Limb (tissue), 2 donors: ENCODE results near the gene SLC36A3.
"Not testable (repeated sequence)": the region's sequence is repeated elsewhere in the genome, so short reads cannot be mapped to it uniquely, and the experiment has no call there.

ENCODE experiments used
- DNase-seq, 2 donors: peaks; one replicate each; pipeline ENCODE4 v3.0.0-alpha.2; 2016; ENCODE audit errors: extremely low spot score in 2 of 2

Gene SLC36A3

GRCh38 chr5:151239237-151239861 is 64.2 kb downstream of the SLC36A3 start:
- peak; percentile 79 to 82 for DNase-seq

DNA sequence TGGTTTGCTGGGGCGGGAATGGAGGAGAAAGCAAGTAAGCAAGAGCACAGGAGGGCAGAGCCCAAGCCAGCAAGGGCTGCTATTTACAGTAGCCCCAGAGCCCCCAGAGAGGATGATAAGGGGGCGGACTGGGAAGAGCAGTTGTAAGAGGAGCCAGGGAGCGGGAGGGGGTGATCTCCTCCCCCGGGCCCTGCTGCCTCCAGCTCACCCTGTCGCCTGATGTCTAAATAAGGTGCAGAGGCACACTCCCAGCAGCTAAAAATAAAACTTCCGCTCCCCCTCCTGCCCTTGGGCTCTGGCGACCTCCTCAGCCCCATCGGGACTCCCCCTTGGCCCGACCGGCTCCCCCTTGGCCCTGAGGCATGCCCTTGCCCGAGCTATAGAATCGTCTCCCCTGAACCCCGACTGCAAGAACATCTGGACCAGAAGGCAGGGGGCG is 65.2 kb downstream of the SLC36A3 start:
- peak; percentile 8 to 34 for DNase-seq

- no peak for DNase-seq
Observed at GRCh38 chr5:151237685-151238084, 65.9 kb downstream of the SLC36A3 start.

- no peak for DNase-seq
Observed at GRCh38 chr5:151236888-151237287, 66.7 kb downstream of the SLC36A3 start.

DNA sequence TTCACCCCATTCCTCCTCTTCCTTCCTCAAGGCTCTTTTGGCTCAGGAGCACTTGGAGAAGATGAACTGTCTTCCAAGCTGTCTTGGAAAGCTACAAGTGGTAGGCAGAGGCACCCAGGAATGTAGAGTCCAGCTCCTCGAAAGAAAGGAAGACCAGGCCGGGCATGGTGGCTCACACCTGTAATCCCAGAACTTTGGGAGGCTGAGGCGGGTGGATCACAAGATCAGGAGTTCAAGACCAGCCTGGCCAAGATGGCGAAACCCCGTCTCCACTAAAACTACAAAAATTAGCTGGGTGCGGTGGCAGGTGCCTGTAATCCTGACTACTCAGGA is 68.4 kb downstream of the SLC36A3 start:
- DNase-seq, result not testable (repeated sequence)

- peak; percentile 8 to 38 for DNase-seq
Observed at GRCh38 chr5:151234476-151235238, 68.9 kb downstream of the SLC36A3 start.

DNA sequence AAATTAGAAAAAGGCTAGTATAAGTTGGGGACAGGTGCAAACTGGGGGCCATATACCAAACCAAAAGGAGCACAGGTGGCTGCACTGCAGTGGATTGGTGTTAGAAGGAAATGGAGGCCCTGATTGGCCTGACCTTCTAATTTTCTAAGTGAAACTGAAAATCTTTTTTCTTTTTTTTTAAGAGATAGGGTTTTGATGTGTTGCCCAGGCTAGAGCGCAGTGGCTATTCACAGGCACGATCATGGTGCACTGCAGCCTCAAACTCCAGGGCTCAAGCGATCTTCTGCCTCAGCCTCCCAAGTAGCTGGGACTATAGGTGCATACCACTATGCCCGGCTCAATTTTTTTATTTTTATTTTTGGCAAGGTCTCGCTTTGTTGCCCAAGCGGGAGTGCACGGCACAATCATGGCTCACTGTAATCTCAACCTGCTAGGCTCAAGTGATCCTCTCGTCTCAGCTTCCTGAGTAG is 69.9 kb downstream of the SLC36A3 start:
- DNase-seq, result no peak

DNA sequence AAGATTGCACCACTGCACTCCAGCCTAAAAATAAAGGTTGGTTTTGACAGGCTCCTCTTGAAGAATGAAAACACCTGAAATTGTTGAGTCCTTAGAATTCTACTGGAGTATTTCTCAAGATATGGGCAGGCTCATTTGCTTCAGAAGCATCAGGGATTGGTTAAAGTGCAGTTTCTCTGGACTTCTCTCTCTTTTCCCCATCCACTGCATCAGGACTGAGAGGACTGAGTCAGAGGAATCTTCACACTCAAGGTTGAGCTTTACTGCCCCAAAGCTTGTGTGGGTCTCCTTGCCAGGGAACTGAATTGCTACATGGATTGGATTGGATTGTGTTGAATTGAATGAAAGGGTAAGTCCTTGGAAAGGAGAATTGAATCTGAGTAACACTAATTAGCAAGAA is 72.2 kb downstream of the SLC36A3 start:
- no peak for DNase-seq

DNA sequence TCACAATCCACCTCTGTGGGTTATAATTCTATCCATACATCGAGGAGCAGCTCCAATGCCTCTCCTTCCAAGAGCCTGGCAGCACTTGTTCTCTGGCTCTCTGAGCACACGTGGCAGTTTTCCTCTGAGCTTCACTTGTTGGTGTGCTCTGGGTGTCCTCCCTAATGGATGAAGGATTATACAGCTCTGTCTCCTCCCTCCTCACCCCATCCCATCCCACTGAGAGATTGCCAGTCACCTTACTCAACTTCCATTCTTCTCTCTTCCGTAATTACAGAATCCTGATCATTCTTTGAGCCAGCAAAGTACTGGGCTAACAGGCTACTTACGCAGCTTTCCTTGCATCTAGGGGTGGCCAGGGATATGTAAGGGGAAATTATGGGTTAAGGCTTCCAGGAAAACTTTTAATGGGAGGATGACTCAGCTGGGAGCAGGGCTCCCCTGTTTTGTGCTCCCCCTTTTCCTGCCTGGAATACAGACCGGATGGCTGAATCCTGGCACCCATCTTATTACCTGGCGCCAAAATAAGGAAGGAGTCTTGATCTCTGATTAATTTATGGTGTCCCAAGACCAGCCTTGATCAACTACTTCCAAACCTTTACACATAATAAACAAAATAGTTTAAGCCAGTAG is 73.4 kb downstream of the SLC36A3 start:
- DNase-seq, result no peak

DNA sequence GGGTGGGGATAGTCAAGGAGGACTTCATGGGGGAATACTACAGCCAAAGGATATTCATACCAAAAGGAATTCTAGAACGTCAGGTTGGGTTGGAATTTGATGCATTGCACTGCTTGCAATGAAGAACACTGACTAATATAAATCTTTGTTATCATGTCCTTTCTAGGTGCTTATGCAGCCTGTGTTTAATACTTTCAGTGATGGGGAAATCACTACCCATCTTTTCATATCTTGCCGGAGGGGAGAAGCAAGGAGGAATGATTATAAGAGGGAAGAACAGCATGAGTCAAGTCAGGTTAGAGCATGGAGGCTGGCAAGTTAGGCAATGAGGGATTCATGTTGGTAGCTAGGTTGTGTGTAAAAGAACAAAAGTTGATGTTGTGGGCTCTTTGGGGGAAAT is 74.6 kb downstream of the SLC36A3 start:
- DNase-seq, result no peak

DNA sequence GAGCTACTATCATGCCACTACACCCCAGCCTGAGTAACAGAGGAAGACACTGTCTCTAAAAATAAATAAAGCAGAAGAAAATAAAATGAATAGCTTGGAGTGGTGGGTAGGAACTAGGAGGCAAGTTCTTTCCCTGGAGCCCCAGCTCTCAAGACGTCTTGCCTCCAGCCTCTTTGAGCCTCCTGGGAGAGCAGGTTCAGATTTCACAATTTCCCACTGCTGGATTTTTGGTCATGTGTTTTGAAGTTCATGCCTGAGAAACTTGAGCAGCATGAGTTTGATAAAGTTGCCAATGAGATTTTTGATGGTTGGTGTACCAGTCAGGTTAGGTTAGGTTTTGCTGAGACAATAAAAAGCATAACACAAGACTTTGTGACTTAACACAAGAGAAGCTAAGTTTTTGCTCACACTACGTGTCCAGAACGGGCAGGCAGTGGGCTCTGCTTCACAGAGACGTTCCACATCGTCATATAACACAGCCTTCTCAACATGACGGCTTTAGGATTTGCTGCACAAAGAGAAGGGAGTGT is 75.6 kb downstream of the SLC36A3 start:
- no peak for DNase-seq
